ENCODE data around the gene ARHGEF4.
"Not testable (repeated sequence)": the region's sequence is repeated elsewhere in the genome, so short reads cannot be mapped to it uniquely, and the experiment has no call there.

ARHGEF4 gene

DNA sequence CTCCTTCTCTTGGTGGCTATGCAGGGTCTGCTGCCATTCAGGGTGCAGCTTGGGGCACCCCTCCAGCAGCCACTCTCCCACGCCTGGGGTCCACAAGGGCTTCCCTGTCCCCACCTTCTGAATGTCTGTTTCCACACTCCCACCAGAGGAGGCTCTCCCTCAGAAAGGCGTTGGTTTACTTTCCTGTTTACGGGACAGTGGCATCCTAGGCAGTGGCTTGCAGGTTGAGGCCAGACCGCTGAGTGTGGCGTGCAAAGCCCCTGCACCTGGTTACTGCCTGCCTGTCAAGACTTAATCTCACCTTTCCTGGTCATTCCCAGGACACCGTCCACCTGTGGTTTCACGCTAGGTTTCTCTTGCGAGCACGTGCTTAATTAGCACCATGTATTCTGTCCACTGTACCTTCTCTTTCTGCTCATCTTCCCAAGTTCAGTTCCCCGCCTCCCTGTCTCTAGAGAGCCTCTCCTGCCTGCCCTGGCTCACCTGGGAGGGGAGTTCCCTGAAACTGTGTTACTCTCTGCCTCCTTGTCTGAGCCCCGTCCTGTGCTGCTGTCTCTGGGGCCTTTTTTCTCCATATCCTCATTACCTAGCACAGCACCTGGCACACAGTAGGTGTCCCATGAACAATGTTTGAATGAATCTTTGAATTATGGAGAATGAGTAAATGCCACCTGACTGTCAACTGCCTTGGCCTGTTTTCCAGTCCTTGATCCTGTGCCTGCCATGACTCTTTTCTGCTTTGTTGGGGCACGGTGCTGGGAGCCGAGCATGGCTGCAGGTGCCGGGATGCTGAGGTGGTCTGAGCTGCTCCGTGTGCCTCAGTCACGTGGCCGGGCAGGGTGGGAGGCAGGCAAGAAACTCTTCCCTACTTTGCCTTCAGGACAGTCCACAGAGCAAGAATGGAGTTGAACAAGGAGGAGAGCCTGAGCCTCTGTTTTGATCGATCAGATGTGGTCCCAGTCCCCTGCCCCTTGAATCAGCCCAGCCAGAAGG lies 56.4 kb downstream of the ARHGEF4 start:
- DNase-seq, result no peak

DNA sequence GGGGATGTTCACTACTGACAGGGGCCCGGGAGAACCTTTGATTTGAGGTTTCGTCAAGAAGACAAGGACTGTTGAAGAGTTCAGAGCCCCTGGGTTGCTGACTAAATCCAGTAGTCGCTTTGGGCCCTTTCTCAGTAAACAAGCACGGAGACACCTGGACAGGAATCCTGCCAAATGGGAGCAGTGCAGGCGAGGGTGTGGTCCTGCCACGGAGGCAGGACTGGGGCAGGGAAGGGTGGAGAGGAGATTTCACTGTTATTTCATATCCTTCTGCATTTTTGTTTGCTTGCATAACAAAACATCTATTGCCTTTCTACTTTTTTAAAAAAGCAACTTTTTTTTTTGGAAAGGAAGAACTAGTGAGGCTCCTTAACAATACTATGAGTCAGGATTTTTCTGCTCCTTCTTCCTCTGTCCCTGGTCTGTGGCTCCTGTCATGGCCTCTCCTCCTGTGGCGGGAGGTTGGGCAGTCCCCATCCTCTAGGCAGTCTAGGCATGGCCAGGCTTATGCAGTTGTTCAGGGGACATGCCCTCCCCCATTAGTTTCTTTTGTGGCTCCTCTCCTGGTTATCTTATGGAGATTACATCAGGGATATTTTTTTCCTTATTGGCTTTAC lies 57.7 kb downstream of the ARHGEF4 start:
- DNase-seq, result no peak

DNA sequence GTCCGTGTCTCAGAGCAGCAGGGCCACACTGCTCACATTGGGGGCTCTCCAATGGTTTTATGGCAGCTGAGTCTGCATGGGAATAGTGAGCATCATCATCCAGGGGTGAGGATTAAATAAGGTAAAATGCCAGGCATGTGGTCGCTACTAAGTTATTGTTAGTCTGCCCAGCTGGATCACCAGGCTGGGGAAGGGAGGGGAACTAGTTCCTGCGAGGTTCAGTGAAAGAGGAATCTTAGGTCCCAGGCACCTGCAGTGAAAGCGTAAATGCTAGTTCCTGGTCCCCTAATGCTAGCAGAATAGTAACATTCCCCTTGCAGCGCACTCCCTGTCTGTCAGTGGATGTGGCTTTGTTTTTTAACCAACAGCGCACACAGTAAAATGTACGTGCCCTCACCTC lies 60.1 kb downstream of the ARHGEF4 start:
- DNase-seq, result no peak

- DNase-seq, result no peak
Observed at GRCh38 chr2:130898553-130898952, 61.8 kb downstream of the ARHGEF4 start.

- no peak for DNase-seq
Observed at GRCh38 chr2:130899306-130899705, 62.6 kb downstream of the ARHGEF4 start.

DNA sequence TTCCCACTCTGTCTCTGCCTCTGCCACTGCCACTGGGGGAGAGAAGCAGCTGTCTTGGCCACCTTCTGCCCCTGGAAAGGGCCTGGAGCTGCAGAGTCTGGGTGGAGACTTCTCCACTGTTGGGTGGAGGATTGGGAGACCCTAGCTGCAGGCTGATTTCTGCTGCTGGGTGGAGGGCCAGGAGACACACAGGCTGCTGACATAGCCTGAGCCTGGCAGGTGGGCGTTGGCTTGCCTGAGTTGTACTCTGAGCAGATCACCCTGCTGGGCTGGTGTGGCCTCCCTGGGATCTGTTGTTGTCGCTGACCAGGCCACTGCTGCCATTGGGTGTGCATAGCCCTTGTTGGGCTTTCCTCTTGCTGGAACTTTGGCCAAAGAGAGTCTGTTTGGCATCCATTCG lies 64.3 kb downstream of the ARHGEF4 start:
- DNase-seq, result no peak

DNA sequence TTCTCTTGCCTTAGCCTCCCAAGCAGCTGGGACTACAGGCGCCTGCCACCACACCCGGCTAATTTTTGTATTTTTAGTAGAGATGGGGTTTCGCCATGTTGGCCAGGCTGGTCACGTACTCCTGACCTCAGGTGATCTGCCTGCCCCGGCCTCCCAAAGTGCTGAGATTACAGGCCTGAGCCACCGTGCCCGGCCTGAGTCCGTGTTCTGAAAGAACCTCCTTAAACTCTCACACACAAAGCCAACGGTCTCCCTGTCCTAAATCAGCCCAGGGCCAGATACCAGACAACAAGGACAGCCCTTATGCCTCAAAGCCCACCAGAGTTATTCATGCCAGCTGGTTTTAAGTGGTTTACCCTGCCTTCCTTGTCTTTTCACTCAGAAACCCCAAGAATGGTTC lies 64.9 kb downstream of the ARHGEF4 start:
- DNase-seq, result not testable (repeated sequence)

DNA sequence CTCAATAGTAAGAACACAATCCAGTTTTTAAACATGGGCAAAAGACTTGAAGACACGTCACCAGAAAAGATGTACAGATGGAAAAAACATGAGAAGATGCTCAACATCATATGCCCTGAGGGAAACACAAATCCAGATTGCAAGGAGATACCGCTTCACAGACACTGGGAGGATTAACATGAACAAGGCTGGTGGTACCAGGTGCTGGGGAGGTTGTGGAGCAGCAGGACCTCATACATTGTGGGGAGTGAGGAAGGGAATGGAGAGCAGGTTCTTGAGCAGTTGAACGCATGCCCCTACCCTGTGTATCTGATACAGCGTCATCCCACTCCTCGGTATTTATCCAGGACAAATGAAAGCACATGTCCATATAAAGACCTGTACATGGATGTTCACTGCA lies 72.1 kb downstream of the ARHGEF4 start:
- DNase-seq, result no peak

DNA sequence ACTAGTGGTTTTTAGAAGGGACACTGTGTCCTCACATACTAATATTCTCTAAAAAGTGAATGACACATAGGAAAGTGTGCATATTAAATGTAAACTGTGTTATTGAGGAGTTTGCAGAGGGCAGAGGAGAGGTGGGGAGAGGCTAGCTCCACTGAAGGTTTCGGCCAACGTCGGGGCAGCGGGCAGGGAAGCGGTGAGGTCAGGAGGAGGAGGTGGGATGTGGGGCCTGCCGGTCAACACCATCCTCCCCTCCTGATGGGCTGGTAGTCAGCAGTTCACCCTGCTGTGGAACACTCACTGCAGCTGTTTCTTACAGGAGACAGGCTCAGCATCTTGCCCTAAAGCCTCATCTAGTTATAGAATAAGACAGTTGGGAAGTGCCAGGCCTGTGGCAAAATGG lies 74.2 kb downstream of the ARHGEF4 start:
- no peak for DNase-seq

- no peak for DNase-seq
Observed at GRCh38 chr2:130911482-130911881, 74.8 kb downstream of the ARHGEF4 start.

- no peak for DNase-seq
Observed at GRCh38 chr2:130911996-130912395, 75.3 kb downstream of the ARHGEF4 start.

DNA sequence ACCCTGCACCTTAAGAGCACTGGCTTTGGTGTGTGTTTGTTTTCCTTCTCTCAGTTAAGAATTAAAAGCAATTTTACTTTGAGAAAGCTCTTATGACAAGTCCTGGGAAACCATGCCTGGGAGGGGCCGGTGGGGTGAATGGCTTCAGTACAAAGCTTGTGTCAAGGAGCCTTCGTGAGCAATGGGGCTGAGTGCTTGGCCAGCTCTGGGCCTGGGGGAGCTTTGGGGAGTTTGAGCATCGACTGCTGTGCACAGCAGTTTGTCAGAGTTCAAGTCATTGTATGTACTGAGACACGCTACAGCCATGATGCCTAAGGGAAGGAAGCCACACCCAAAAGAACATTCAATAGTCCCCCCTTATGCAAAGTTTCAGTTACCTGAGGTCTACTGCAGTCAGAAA lies 75.8 kb downstream of the ARHGEF4 start:
- DNase-seq, result no peak

- DNase-seq, result no peak
Observed at GRCh38 chr2:130913891-130914290, 77.2 kb downstream of the ARHGEF4 start.

- no peak for DNase-seq
Observed at GRCh38 chr2:130915149-130915548, 78.4 kb downstream of the ARHGEF4 start.

DNA sequence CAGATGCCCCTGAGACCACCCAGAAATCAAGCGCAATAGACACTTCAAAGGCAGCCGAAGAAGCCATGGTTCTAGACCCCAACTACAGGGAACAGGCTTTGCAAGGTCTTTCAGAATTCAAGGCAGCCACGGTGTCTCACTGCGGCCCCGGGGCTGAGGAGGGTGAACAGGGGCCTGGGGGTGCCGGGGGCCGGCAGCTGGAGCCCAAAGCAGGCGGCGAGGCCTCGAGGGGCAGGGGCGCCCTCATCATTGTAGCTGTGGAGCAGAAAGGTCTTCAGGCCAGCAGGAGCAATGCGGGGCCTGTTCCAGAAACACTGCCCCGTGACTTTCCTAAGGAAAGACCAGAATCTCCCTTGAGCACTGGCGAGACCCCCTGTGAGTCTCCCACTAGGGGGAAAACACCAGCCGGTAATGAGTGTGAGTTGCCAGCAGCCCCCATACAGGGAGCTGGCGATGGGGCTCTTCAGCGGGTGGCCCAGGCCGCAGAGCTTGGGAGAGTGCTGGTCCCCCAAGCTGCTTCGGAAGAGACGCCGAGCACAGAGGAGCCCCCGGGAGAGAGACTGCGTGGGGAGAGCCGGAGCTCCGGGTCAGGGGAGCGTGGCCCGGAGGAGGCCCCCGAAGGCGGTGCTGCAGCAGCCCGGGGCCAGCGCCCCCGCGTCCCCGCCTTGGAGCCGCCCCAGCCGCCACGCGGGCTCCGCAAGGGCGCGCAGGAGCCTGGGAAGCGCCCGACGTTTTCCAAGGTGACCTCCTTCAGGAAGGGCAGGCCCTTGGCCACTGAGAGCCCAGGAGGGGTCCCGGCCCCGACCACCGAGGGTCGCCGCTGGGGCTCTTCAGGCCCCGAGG lies 79.1 kb downstream of the ARHGEF4 start:
- no peak for DNase-seq

- no peak for DNase-seq
Observed at GRCh38 chr2:130916438-130916705, 79.7 kb downstream of the ARHGEF4 start.

DNA sequence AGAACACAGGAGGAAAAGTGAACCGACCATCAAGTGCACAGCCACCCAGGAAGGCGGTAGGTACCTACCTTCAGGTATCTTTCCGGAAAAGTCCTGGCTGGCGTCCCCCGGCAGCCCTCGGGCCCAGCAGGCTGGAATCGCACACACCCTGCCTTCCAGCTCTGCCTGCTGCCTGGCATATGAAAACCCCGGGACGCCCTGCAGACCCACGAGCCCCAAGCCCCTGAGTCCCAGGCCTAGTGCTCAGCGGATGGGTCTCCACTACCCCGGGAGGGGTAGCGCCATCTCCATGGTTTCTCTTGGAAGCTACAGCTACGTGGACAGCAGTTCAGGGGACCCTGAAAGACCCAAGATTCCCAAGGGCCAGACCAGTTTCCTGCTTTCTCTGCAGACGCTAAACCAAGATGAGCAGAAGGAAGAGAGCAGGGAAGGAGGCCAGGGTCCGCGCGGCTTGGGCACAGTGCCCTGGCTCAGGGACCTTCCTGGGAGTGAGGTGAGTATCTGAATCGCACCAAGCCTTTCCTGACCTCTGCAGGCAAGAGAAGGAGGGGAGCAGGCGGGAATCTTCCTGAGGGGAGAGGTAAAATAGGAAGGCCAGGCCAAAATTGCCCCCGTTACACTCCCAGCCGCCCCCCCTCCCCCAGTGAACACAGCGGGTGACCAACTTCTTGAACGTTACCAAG lies 80.4 kb downstream of the ARHGEF4 start:
- no peak for DNase-seq

DNA sequence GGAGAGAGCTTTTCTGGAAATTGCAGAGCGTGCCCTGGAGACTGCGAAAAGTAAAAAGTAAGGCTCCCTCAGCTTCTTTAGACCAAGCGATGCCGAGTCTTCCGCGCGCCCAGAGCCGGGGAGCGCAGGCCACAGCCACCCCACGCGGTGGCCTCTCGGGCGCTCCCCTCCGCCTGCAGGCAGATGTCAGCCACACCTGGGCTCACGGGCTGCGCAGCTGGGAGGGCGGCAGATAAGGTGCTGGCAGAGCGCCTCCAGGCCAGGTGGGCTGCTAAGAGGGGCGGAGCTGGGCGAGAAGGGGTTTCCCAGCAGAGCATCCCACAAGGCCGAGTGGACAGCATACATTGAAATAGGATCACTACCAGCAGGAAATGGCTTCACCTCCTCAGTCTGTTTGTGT lies 81.7 kb downstream of the ARHGEF4 start:
- no peak for DNase-seq

DNA sequence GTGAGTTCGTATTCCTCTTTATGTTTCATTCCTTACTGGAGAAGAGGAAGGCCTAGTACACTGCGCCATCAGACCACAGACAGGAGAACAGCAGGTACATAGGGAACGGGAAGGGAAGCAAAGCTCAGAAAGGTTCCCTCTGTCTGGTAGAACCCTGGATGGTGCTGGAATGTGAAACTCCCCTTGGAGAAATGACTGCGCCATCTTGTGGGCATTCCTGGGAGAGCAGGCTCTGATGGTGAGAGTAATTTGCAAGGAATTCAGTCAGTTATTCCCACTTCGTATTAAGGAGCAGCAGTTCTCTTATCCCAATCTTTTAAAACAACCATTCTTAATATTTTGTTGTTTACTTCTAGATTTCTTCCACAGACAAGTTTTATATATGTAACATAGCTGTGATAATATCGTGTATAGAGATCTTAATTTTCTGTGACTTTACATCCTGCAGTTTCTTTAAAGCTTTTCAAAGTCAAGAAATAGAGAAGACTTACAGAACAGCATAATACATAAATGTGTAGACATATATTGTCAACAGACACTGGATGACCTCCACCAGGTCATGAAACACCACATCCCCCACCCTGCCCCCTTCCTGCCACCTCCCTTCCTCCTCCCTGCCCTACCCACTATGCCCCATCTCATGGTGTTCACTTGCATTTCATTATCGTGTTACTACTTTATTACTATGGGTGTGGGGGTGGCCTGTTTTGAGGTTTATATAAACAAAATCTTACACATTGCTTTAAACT lies 83.9 kb downstream of the ARHGEF4 start:
- peak; percentile 62 for DNase-seq

DNA sequence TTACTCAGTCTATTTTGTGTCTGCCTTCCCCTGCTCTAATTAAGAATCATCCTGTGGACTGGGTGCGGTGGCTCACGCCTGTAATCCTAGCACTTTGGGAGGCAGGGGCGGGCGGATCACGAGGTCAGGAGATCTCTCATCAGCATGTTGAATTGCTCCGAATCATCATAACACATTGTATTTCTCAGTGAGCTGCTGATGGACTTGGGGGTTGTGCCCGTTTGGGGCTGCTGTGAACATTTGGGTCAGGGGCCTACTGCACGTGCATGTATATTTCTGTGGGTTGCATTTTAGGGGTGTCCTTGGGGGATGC lies 84.4 kb downstream of the ARHGEF4 start:
- no peak for DNase-seq

GRCh38 chr2:130922417-130922816 lies 85.7 kb downstream of the ARHGEF4 start:
- no peak for DNase-seq

GRCh38 chr2:130928385-130928784 lies 91.7 kb downstream of the ARHGEF4 start:
- no peak for DNase-seq

All from activated T-cell treated with anti-CD3 and anti-CD28 coated beads, Interleukin-2, amount 50 U/mL, for 1 hour (primary cell).